HEK293 (cell line): ENCODE measurements around the gene NAPA.

Experiments
- CTCF ChIA-PET: fragments of 350-600 bp; formaldehyde crosslinking; extraction: SDS; loops from one replicate; lab custom pipeline; 2021; ENCODE audit warnings: antibody characterized with exemption; lab: Yijun Ruan, JAX
- POLR2A ChIA-PET: fragments of 300-600 bp; formaldehyde crosslinking; extraction: SDS; loops from one replicate; lab custom pipeline; 2020; ENCODE audit warnings: antibody characterized with exemption, inconsistent platforms; lab: Yijun Ruan, JAX
- H3K27ac ChIP-seq: fragments of 200-500 bp; sonication (Bioruptor generic); 2 replicates; pipeline ENCODE4 v1.5.1; 2014; ENCODE audit warnings: low read depth, low read length, control low read depth, inconsistent platforms; ENCODE audit errors: extremely low read depth
- H3K36me3 ChIP-seq, 2 experiments: fragments of 200-500 bp in 1 of 2; sonication (Bioruptor generic) in 1 of 2; 1 replicate in 1 of 2; 2 replicates in 1 of 2; pipeline ENCODE4 v1.5.1; 2014 to 2017; ENCODE audit warnings: inconsistent platforms in 2 of 2, low read length in 2 of 2; ENCODE audit not compliant: control insufficient read depth in 2 of 2, insufficient read depth in 1 of 2
- H3K4me1 ChIP-seq: fragments of 200-500 bp; sonication (Bioruptor generic); 2 replicates; pipeline ENCODE4 v1.5.1; 2014; ENCODE audit warnings: mild to moderate bottlenecking, low read length, inconsistent platforms; ENCODE audit not compliant: control insufficient read depth, insufficient read depth
- H3K4me3 ChIP-seq: 2 replicates; pipeline ENCODE4 v1.5.1; 2011; ENCODE audit warnings: low read depth, mild to moderate bottlenecking, control low read depth, low read length, moderate library complexity
- H3K9me3 ChIP-seq: fragments of 200-500 bp; sonication (Bioruptor generic); 2 replicates; pipeline ENCODE4 v1.5.1; 2014; ENCODE audit warnings: low read depth, low read length, inconsistent platforms; ENCODE audit not compliant: control insufficient read depth, insufficient read depth
- BCL11A ChIP-seq: fragments of 450-650 bp; formaldehyde crosslinking; IDR thresholded peaks from 2 replicates; pipeline ENCODE4 v1.5.1; 2016; ENCODE audit warnings: low read depth, missing biosample characterization, missing genetic modification characterization
- CTCF ChIP-seq: fragments of 450-650 bp; formaldehyde crosslinking; IDR thresholded peaks from 2 replicates; pipeline ENCODE4 v1.5.1; 2016; ENCODE audit warnings: missing biosample characterization, missing genetic modification characterization
- EGR2 ChIP-seq: fragments of 450-650 bp; formaldehyde crosslinking; IDR thresholded peaks from 2 replicates; pipeline ENCODE4 v1.5.1; 2016; ENCODE audit warnings: low read depth, missing biosample characterization, missing genetic modification characterization
- MEIS1 ChIP-seq: sonication (generic); formaldehyde crosslinking; IDR thresholded peaks from 2 replicates; pipeline ENCODE4 v1.8.1; 2022; ENCODE audit warnings: missing genetic modification reagents, mild to moderate bottlenecking, borderline replicate concordance
- YY2 ChIP-seq: fragments of 450-650 bp; formaldehyde crosslinking; IDR thresholded peaks from 2 replicates; pipeline ENCODE4 v1.5.1; 2016; ENCODE audit warnings: missing biosample characterization, missing genetic modification characterization
- ZFHX2 ChIP-seq: fragments of 450-650 bp; formaldehyde crosslinking; conservative IDR thresholded peaks from 2 replicates; pipeline ENCODE4 v1.5.1; 2016; ENCODE audit warnings: missing biosample characterization, missing genetic modification characterization
- ZFP37 ChIP-seq: fragments of 450-650 bp; formaldehyde crosslinking; IDR thresholded peaks from 2 replicates; pipeline ENCODE4 v1.5.1; 2016; ENCODE audit warnings: missing biosample characterization, missing genetic modification characterization
- ZNF138 ChIP-seq: fragments of 450-650 bp; formaldehyde crosslinking; IDR thresholded peaks from 2 replicates; pipeline ENCODE4 v1.5.1; 2016; ENCODE audit warnings: missing biosample characterization, missing genetic modification characterization, borderline replicate concordance
- ZNF223 ChIP-seq: fragments of 450-650 bp; formaldehyde crosslinking; IDR thresholded peaks from 2 replicates; pipeline ENCODE4 v1.5.1; 2016; ENCODE audit warnings: missing biosample characterization, missing genetic modification characterization
- ZNF335 ChIP-seq: fragments of 450-650 bp; formaldehyde crosslinking; conservative IDR thresholded peaks from 2 replicates; pipeline ENCODE4 v1.5.1; 2016; ENCODE audit warnings: missing biosample characterization, missing genetic modification characterization
- ZNF391 ChIP-seq: fragments of 450-650 bp; formaldehyde crosslinking; IDR thresholded peaks from 2 replicates; pipeline ENCODE4 v1.5.1; 2016; ENCODE audit warnings: low read depth, missing biosample characterization, missing genetic modification characterization, borderline replicate concordance
- ZNF398 ChIP-seq: fragments of 450-650 bp; formaldehyde crosslinking; IDR thresholded peaks from 2 replicates; pipeline ENCODE4 v1.5.1; 2017; ENCODE audit warnings: missing biosample characterization, missing genetic modification characterization
- ZNF48 ChIP-seq: fragments of 450-650 bp; formaldehyde crosslinking; IDR thresholded peaks from 2 replicates; pipeline ENCODE4 v1.5.1; 2016; ENCODE audit warnings: missing biosample characterization, missing genetic modification characterization
- ZNF776 ChIP-seq: fragments of 450-650 bp; formaldehyde crosslinking; IDR thresholded peaks from 2 replicates; pipeline ENCODE4 v1.5.0; 2017; ENCODE audit warnings: missing biosample characterization, missing genetic modification characterization, borderline replicate concordance
- ZNF792 ChIP-seq: fragments of 450-650 bp; formaldehyde crosslinking; IDR thresholded peaks from 2 replicates; pipeline ENCODE4 v1.5.1; 2016; ENCODE audit warnings: missing biosample characterization, missing genetic modification characterization
- ZXDB ChIP-seq: fragments of 450-650 bp; formaldehyde crosslinking; IDR thresholded peaks from 2 replicates; pipeline ENCODE4 v1.5.1; 2016; ENCODE audit warnings: missing biosample characterization, missing genetic modification characterization

NAPA gene

GRCh38 chr19:47514151-47514868 lies 553 bp downstream of the NAPA start:
- ChIA-PET POLR2A (interaction anchor here (0.6 to 2.0 kb wide), 3 partner anchors 29 to 86 kb away, joined by 3 to 7 read pairs (median 5); no protein-coding TSS in a partner anchor), CTCF (interaction anchor here (0.6 to 2.8 kb wide), 5 partner anchors 12 to 974 kb away, joined by 3 to 14 read pairs (median 4); partner anchors contain the start of gene KPTN)
- 0 out of 2 replicates have a peak, but pooled peaks have one; percentile 11 for TF ChIP-seq ZNF391 (tag by site-specific recombination)
- peak; percentile 52 for TF ChIP-seq ZNF335 (tag by site-specific recombination)
- no peak for TF ChIP-seq ZXDB (tag by site-specific recombination)
- TF ChIP-seq BCL11A (tag by site-specific recombination) = no peak
- peak; percentile 72 for TF ChIP-seq ZNF223
- 0 out of 2 replicates have a peak, but pooled peaks have one; percentile 11 for TF ChIP-seq CTCF (tag by site-specific recombination)
- TF ChIP-seq ZNF48 (tag by site-specific recombination) = no peak
- no peak for TF ChIP-seq MEIS1 (CRISPR knock-in tag)
- TF ChIP-seq ZFP37 (tag by site-specific recombination) = 0 out of 2 replicates have a peak, but pooled peaks have one; percentile 26
- 0 out of 2 replicates have a peak, but pooled peaks have one; percentile 31 for TF ChIP-seq ZNF792 (tag by site-specific recombination)
- 0 out of 2 replicates have a peak, but pooled peaks have one; percentile 38 for TF ChIP-seq YY2 (tag by site-specific recombination)
- Histone ChIP-seq H3K4me1 (peaks cover 17% of the 10 kb centered on the region), H3K9me3 (no peaks in the 10 kb centered on the region), H3K36me3 (peaks cover 0 to 17% of the 10 kb centered on the region in 2 experiments; a peak in 1 of 3 replicates), H3K4me3 (peak overlapping the region; percentile 75), H3K27ac (peak overlapping the region; percentile 73)

- Histone ChIP-seq H3K4me1 (peaks cover 17% of the 10 kb centered on the region), H3K36me3 (peaks cover 0 to 17% of the 10 kb centered on the region in 2 experiments; a peak in 1 of 3 replicates), H3K27ac (0 out of 2 replicates have a peak overlapping the region, but pooled peaks have one; percentile 11), H3K9me3 (no peaks in the 10 kb centered on the region), H3K4me3 (no peak overlapping the region)
- POLR2A ChIA-PET = interaction anchor here (0.7 to 2.3 kb wide), 3 partner anchors 17 to 1796 kb away, joined by 4 to 7 read pairs (median 5); partner anchors contain the start of gene KPTN
- CTCF ChIA-PET = interaction anchor here (0.6 kb wide), 1 partner anchor 9 kb away, joined by 3 read pairs; no protein-coding TSS in a partner anchor
- no peak for TF ChIP-seq ZNF138 (tag by site-specific recombination)
- peak; percentile 74; the same call in 1 of the 2 replicates for TF ChIP-seq EGR2 (tag by site-specific recombination)
- 0 out of 2 replicates have a peak, but pooled peaks have one; percentile 11 for TF ChIP-seq ZNF398 (tag by site-specific recombination)
- TF ChIP-seq ZFHX2 = peak; percentile 75
- TF ChIP-seq ZNF776 (tag by site-specific recombination) = no peak
Measured at GRCh38 chr19:47512948-47513319, 1.9 kb downstream of the NAPA start.
